H1 (cell line): ENCODE results near the gene PELI2. TPM values are rescaled to one million over a fixed set of nuclear protein-coding genes. Genes with fewer than 3 reads are reported as not detected.

Source experiments
- CTCF ChIA-PET: fragments of 300-600 bp; sonication (Branson Sonifier 250); formaldehyde crosslinking; loops from one replicate; lab custom pipeline; 2021; ENCODE audit not compliant: partially characterized antibody; lab: Charles Lee
- POLR2A ChIA-PET: fragments of 300-600 bp; sonication (Branson Sonifier 250); formaldehyde crosslinking; loops from one replicate; lab custom pipeline; 2021; ENCODE audit warnings: inconsistent platforms; ENCODE audit not compliant: partially characterized antibody; lab: Charles Lee
- DNase-seq, 2 experiments: peaks; one replicate each; pipeline versions ENCODE4 v3.0.0 to v3.0.0-alpha.2; 2010 to 2022; ENCODE audit warnings: low spot score in 2 of 2, low read depth in 1 of 2, mixed read lengths in 1 of 2
- FAIRE-seq: peaks from 2 replicates; lab custom pipeline; 2011; peaks lifted over from hg19 to GRCh38; lab: Jason Lieb, UNC
- H2AFZ ChIP-seq: 2 replicates; pipeline ENCODE4 v1.8.1; 2012; ENCODE audit warnings: low read length, inconsistent platforms
- H2AK5ac ChIP-seq: 2 replicates; pipeline ENCODE4 v1.6.1; 2013; ENCODE audit warnings: low read depth, low read length
- H2BK120ac ChIP-seq: replicated peaks from 2 replicates; pipeline ENCODE3; 2013; ENCODE audit warnings: low read depth, low read length, inconsistent platforms
- H2BK12ac ChIP-seq: 2 replicates; pipeline ENCODE4 v1.6.1; 2013; ENCODE audit warnings: low read depth, low read length
- H2BK15ac ChIP-seq: 2 replicates; pipeline ENCODE4 v1.6.1; 2013; ENCODE audit warnings: low read length
- H2BK20ac ChIP-seq: 2 replicates; pipeline ENCODE4 v1.6.1; 2013; ENCODE audit warnings: low read length
- H2BK5ac ChIP-seq: 2 replicates; pipeline ENCODE4 v1.6.1; 2013; ENCODE audit warnings: low read depth, low read length
- H3K14ac ChIP-seq: 2 replicates; pipeline ENCODE4 v1.6.1; 2013; ENCODE audit warnings: inconsistent platforms; ENCODE audit not compliant: insufficient read length
- H3K18ac ChIP-seq: 2 replicates; pipeline ENCODE4 v1.6.1; 2013; ENCODE audit warnings: low read length; ENCODE audit errors: extremely low read depth
- H3K23ac ChIP-seq: 2 replicates; pipeline ENCODE4 v1.6.1; 2013; ENCODE audit warnings: inconsistent platforms; ENCODE audit not compliant: insufficient read length
- H3K23me2 ChIP-seq: 2 replicates; pipeline ENCODE4 v1.6.1; 2013; ENCODE audit warnings: low read depth, low read length
- H3K27ac ChIP-seq: 2 replicates; pipeline ENCODE4 v1.6.1; 2011; ENCODE audit warnings: low read depth, low read length, inconsistent platforms
- H3K27me3 ChIP-seq, 4 experiments: replicated peaks in 1 of 4; 1 replicate in 1 of 4; 2 replicates in 3 of 4; pipeline versions ENCODE4 v1.6.1 to v1.8.1; 2011 to 2013; ENCODE audit warnings: low read length in 3 of 4, mild to moderate bottlenecking in 3 of 4, inconsistent platforms in 2 of 4, mixed read lengths in 2 of 4, moderate library complexity in 1 of 4; ENCODE audit not compliant: control insufficient read depth in 3 of 4, insufficient read depth in 3 of 4; ENCODE audit errors: extremely low read depth in 1 of 4
- H3K36me3 ChIP-seq, 4 experiments: 2 replicates each; pipeline versions ENCODE4 v1.6.1 to v1.8.1; 2011 to 2013; ENCODE audit warnings: mild to moderate bottlenecking in 4 of 4, low read length in 3 of 4, moderate library complexity in 2 of 4, control low read depth in 1 of 4, inconsistent platforms in 1 of 4; ENCODE audit not compliant: insufficient read depth in 4 of 4, control insufficient read depth in 2 of 4
- H3K4ac ChIP-seq: replicated peaks from 2 replicates; pipeline ENCODE3; 2013; ENCODE audit warnings: low read length, low read depth, mixed read lengths, inconsistent platforms; ENCODE audit not compliant: insufficient read length
- H3K4me1 ChIP-seq, 4 experiments: replicated peaks in 1 of 4; 1 replicate in 1 of 4; 2 replicates in 3 of 4; pipeline versions ENCODE4 v1.6.1 to v1.8.1; 2011 to 2013; ENCODE audit warnings: low read length in 3 of 4, inconsistent platforms in 2 of 4, mixed read lengths in 1 of 4; ENCODE audit not compliant: insufficient read depth in 4 of 4, control insufficient read depth in 3 of 4
- H3K4me2 ChIP-seq, 2 experiments: 2 replicates each; pipeline versions ENCODE4 v1.6.1 to v1.8.1; 2011 to 2013; ENCODE audit warnings: low read depth in 2 of 2, low read length in 2 of 2, control low read depth in 1 of 2, inconsistent platforms in 1 of 2, mild to moderate bottlenecking in 1 of 2; ENCODE audit not compliant: insufficient read depth in 1 of 2
- H3K4me3 ChIP-seq, 4 experiments: fragments of 200-600, 300-600 bp in 1 of 4; sonication (generic), shearing (Covaris generic), sonication (Bioruptor Twin) in 1 of 4; 2 replicates each; pipeline versions ENCODE4 v1.5.1 to v1.8.1; 2011 to 2016; ENCODE audit warnings: low read length in 4 of 4, low read depth in 3 of 4, control low read depth in 2 of 4, inconsistent platforms in 2 of 4, mild to moderate bottlenecking in 2 of 4, mixed read lengths in 1 of 4, moderate library complexity in 1 of 4; ENCODE audit not compliant: insufficient read depth in 2 of 4; ENCODE audit errors: extremely low read depth in 1 of 4
- H3K56ac ChIP-seq: replicated peaks from 2 replicates; pipeline ENCODE3; 2013; ENCODE audit warnings: low read depth, mild to moderate bottlenecking, mixed read lengths, low read length, inconsistent platforms; ENCODE audit not compliant: insufficient read length
- H3K79me1 ChIP-seq: 2 replicates; pipeline ENCODE4 v1.6.1; 2013; ENCODE audit warnings: low read depth, low read length, control low read depth
- H3K79me2 ChIP-seq, 2 experiments: 2 replicates each; pipeline versions ENCODE4 v1.6.1 to v1.8.1; 2012 to 2013; ENCODE audit warnings: low read length in 2 of 2, mild to moderate bottlenecking in 2 of 2, inconsistent platforms in 1 of 2; ENCODE audit not compliant: insufficient read depth in 2 of 2, control insufficient read depth in 1 of 2
- H3K9ac ChIP-seq, 4 experiments: replicated peaks in 1 of 4; 1 replicate in 1 of 4; 2 replicates in 3 of 4; pipeline versions ENCODE4 v1.6.1 to v1.8.1; 2011 to 2013; ENCODE audit warnings: low read depth in 3 of 4, low read length in 3 of 4, control low read depth in 2 of 4, mild to moderate bottlenecking in 2 of 4, moderate library complexity in 2 of 4, inconsistent platforms in 1 of 4; ENCODE audit errors: extremely low read depth in 1 of 4
- H3K9me3 ChIP-seq, 2 experiments: 2 replicates each; pipeline versions ENCODE4 v1.6.1 to v1.8.1; 2012 to 2013; ENCODE audit warnings: mild to moderate bottlenecking in 2 of 2, moderate library complexity in 2 of 2, control low read depth in 1 of 2, inconsistent platforms in 1 of 2, low read depth in 1 of 2, low read length in 1 of 2, mixed read lengths in 1 of 2; ENCODE audit not compliant: insufficient read depth in 2 of 2
- H4K20me1 ChIP-seq, 2 experiments: replicated peaks in 1 of 2; 2 replicates each; pipeline versions ENCODE3 to v1.8.1; 2011 to 2013; ENCODE audit warnings: inconsistent platforms in 2 of 2, low read length in 2 of 2, mild to moderate bottlenecking in 1 of 2; ENCODE audit not compliant: insufficient read depth in 2 of 2, control insufficient read depth in 1 of 2
- H4K5ac ChIP-seq: 2 replicates; pipeline ENCODE4 v1.6.1; 2013; ENCODE audit warnings: low read length, low read depth, mixed read lengths, inconsistent platforms; ENCODE audit not compliant: insufficient read length
- H4K8ac ChIP-seq: 2 replicates; pipeline ENCODE4 v1.8.0; 2013; ENCODE audit warnings: mild to moderate bottlenecking, moderate library complexity, low read length, inconsistent platforms; ENCODE audit not compliant: insufficient read depth; ENCODE audit errors: extremely low read depth
- H4K91ac ChIP-seq: replicated peaks from 2 replicates; pipeline ENCODE3; 2013; ENCODE audit warnings: low read length, mixed read lengths, inconsistent platforms; ENCODE audit not compliant: insufficient read length
- CTBP2 ChIP-seq: IDR thresholded peaks from 2 replicates; pipeline ENCODE4 v1.7.0; 2011; ENCODE audit warnings: borderline replicate concordance, mild to moderate bottlenecking, moderate library complexity, mixed read lengths, low read length; ENCODE audit not compliant: insufficient read depth, insufficient read length
- EZH2 ChIP-seq: fragments of 200-600 bp; sonication (generic); IDR thresholded peaks from 2 replicates; pipeline ENCODE4 v1.7.1; 2012; ENCODE audit warnings: low read depth, mild to moderate bottlenecking, moderate library complexity, low read length, inconsistent platforms; ENCODE audit not compliant: severe bottlenecking
- FOSL1 ChIP-seq: IDR thresholded peaks from 2 replicates; pipeline ENCODE4 v1.6.1; 2011; ENCODE audit warnings: mild to moderate bottlenecking, low read depth, low read length, moderate library complexity; ENCODE audit not compliant: insufficient read depth
- GABPA ChIP-seq: IDR thresholded peaks from 2 replicates; pipeline ENCODE4 v1.6.1; 2011; ENCODE audit warnings: mild to moderate bottlenecking, low read length, moderate library complexity, borderline replicate concordance; ENCODE audit not compliant: insufficient read depth
- KDM4A ChIP-seq: IDR thresholded peaks from one replicate; pipeline ENCODE4 v1.7.1; 2012; ENCODE audit warnings: low read depth, mild to moderate bottlenecking, moderate library complexity, low read length, inconsistent platforms; ENCODE audit not compliant: severe bottlenecking
- NANOG ChIP-seq: IDR thresholded peaks from 2 replicates; pipeline ENCODE4 v1.6.1; 2011; ENCODE audit warnings: low read length, low read depth, mild to moderate bottlenecking, inconsistent platforms; ENCODE audit not compliant: insufficient read depth, poor library complexity, severe bottlenecking
- RBBP5 ChIP-seq: IDR thresholded peaks from 2 replicates; pipeline ENCODE4 v1.7.1; 2012; ENCODE audit warnings: low read depth, mild to moderate bottlenecking, inconsistent platforms, low read length, moderate library complexity, borderline replicate concordance
- SP4 ChIP-seq: IDR thresholded peaks from 2 replicates; pipeline ENCODE4 v1.6.1; 2012; ENCODE audit warnings: low read length, inconsistent platforms
- TAF1 ChIP-seq: IDR thresholded peaks from 2 replicates; pipeline ENCODE4 v1.6.1; 2011; ENCODE audit warnings: mild to moderate bottlenecking, low read depth, low read length
- TAF7 ChIP-seq: optimal IDR thresholded peaks from 2 replicates; pipeline ENCODE3; 2011; ENCODE audit warnings: low read depth, mild to moderate bottlenecking, inconsistent platforms, low read length, moderate library complexity, borderline replicate concordance
- YY1 ChIP-seq: IDR thresholded peaks from 2 replicates; pipeline ENCODE4 v1.6.1; 2011; ENCODE audit warnings: low read depth, mild to moderate bottlenecking, low read length
- ZNF274 ChIP-seq: IDR thresholded peaks from 2 replicates; pipeline ENCODE4 v1.7.0; 2012; ENCODE audit warnings: low read length, borderline replicate concordance; ENCODE audit errors: extremely low read depth
- polyA plus RNA-seq, 7 experiments: library from polyadenylated mRNA; depleted of rRNA in 3 of 7; stranded (reverse) in 5 of 7; unstranded in 2 of 7; fragments of >200 nt in 5 of 7; fragments of 200-250 nt in 2 of 7; gene quantifications; 1 replicate in 5 of 7; 2 replicates in 1 of 7; 4 replicates in 1 of 7; pipeline versions ENCODE4 v1.2.1 to v1.2.3, GENCODE V29; 2011 to 2013; ENCODE audit warnings: missing spikeins in 2 of 7, mixed read lengths in 2 of 7
- total RNA-seq: library from RNA; stranded (reverse); fragmentation: NEBNext Ultra II Directional; extraction: Animal tissue kit (Norgen Biotek cat#: 25700); gene quantifications from 2 replicates; pipeline ENCODE4 v1.2.1, GENCODE V29; 2021
- TF ChIP-seq, protein P1 (sequence below): IDR thresholded peaks from 2 replicates; pipeline ENCODE4 v1.6.1; 2012; ENCODE audit warnings: inconsistent platforms

Gene PELI2
- total and polyA plus RNA-seq, 2 of the 8 experiments (the other 6 are each of a cell fraction or from before 2014, with no cell fraction given) = 14.6 to 25.7 TPM

GRCh38 chr14:56156096-56156495 lies 37.9 kb downstream of the PELI2 start:
- H3K9ac ChIP-seq = no peak overlapping the region
- no peak overlapping the region for H3K23ac ChIP-seq
- H3K79me2 ChIP-seq = peaks cover 3 to 90% of the 10 kb centered on the region in 2 experiments
- FAIRE-seq (no peak), DNase-seq (no peak)
- H3K23me2 ChIP-seq = no peaks in the 10 kb centered on the region
- H3K4me2 ChIP-seq = no peak overlapping the region
- no peak overlapping the region for H3K27ac ChIP-seq
- H2BK5ac ChIP-seq = no peak overlapping the region
- no peaks in the 10 kb centered on the region for H3K27me3 ChIP-seq
- no peak overlapping the region for H2BK20ac ChIP-seq
- H2BK12ac ChIP-seq = no peak overlapping the region
- no peak overlapping the region for H2AFZ ChIP-seq
- no peak overlapping the region for H3K4me3 ChIP-seq
- no peak overlapping the region for H3K18ac ChIP-seq
- no peaks in the 10 kb centered on the region for H4K20me1 ChIP-seq
- no peak overlapping the region for H2BK15ac ChIP-seq
- H3K56ac ChIP-seq = no peak overlapping the region
- no peak overlapping the region for H3K4ac ChIP-seq
- no peak overlapping the region for H3K14ac ChIP-seq
- CTCF ChIA-PET = no interaction called here
- H4K91ac ChIP-seq = no peak overlapping the region
- peaks cover 0 to 5% (median 2%) of the 10 kb centered on the region in 4 experiments; a peak in 3 of 7 replicates for H3K4me1 ChIP-seq
- H2AK5ac ChIP-seq = no peak overlapping the region
- H2BK120ac ChIP-seq = no peak overlapping the region
- H3K36me3 ChIP-seq = no peaks in the 10 kb centered on the region
- POLR2A ChIA-PET = no interaction called here
- peaks cover 3% of the 10 kb centered on the region; the same call in 1 of the 2 replicates for H3K79me1 ChIP-seq
- TF ChIP-seq RBBP5 (no peak), TAF7 (no peak), FOSL1 (no peak), GABPA (no peak), YY1 (no peak), CTBP2 (no peak), SP4 (no peak), EZH2 (no peak), ZNF274 (no peak), KDM4A (no peak), NANOG (no peak), TAF1 (no peak)
- TF ChIP-seq, protein P1, sequence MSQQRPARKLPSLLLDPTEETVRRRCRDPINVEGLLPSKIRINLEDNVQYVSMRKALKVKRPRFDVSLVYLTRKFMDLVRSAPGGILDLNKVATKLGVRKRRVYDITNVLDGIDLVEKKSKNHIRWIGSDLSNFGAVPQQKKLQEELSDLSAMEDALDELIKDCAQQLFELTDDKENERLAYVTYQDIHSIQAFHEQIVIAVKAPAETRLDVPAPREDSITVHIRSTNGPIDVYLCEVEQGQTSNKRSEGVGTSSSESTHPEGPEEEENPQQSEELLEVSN = no peak
- H4K5ac ChIP-seq = no peak overlapping the region
- H3K9me3 ChIP-seq = no peaks in the 10 kb centered on the region
- no peak overlapping the region for H4K8ac ChIP-seq
